Right lung (tissue), 5 donors: ENCODE measurements around the gene PRDM11. TPM values are rescaled to one million over a fixed set of nuclear protein-coding genes. Genes with fewer than 3 reads are reported as not detected.

Experiments
- DNase-seq, 2 donors: peaks; one replicate each; pipeline ENCODE4 v3.0.0-alpha.2; 2013
- polyA plus RNA-seq, 5 donors: library from polyadenylated mRNA; unstranded; fragments of 120-200 nt; gene quantifications; one replicate each; pipeline versions ENCODE4 v1.2.1 to v1.2.3, GENCODE V29; 2013; ENCODE audit warnings: inconsistent platforms in 1 of 5, low replicate concordance in 1 of 5; ENCODE audit not compliant: insufficient read length in 5 of 5, insufficient read depth in 1 of 5

Gene PRDM11
- polyA plus RNA-seq, 5 donors = 14.2 to 24.7 (median 21.8) TPM

- DNase-seq = no peak
Observed at GRCh38 chr11:45141171-45141570, 5.3 kb upstream of the PRDM11 start.

DNA sequence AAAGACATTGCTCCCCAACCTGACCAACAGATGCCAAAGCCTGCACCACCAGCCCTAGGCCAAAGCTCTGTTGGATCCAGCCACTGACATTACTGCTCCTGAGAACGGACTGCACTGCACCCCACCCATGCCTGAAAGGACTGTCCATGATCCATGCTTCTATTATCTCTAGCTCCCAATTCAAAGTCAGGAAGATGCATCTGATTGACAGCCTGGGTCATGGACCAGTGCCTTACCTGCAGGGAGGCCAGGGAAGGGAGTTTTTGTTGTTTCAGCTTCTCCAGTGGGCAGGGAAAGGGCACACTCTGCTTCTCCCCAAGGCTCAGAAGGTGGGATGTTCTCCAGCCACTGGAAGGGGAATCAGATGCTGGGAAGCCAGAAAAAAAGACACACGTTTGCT, 4.8 kb upstream of the PRDM11 start:
- DNase-seq = no peak

- no peak for DNase-seq
Observed at GRCh38 chr11:45142241-45143055, 4.0 kb upstream of the PRDM11 start.

GRCh38 chr11:45143494-45143893, 2.9 kb upstream of the PRDM11 start:
- no peak for DNase-seq

DNA sequence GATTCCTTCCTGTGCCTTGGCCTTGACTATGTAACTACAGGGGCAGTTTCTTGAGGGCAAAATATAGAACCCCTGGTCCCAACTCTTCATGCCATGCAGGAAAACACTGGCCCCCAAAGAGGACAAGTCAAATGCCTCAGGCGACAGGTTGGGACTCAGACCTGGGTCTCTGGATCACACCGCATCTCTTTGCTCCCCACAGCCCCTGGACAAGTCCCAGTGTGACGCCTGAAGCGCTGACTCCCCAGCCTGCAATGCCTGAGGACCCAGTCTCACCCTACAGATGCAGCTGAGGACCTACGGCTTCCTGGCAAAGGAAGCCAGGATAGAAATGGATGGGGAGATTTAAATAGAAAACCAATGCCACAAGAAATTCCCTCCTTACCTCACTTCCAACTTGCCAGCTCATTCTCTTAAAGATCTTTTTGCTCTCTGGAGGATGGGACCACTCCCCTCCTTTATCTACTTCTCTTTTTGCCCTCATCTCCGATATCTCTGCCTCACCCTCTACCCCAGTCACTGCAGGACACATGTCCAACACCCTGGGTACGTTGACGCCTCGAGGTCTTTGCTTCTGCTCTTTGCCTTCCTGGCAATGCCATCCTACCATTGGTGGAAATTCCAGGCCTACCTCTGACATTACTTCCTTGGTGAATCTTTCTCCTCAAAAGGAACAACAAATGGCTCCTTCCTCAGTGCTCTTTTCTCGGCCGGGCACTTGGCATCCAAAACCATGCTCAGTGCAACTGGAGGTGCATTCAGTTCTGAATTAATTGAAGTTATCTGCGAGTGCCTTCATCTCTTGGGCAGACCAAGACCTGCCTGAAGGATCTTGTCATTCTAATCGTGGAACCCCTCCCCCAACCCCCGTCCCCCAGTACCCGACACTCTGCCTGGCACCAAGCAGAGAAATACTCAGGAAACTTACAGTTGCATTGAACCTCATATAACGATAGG, 2.0 kb upstream of the PRDM11 start:
- DNase-seq = no peak

GRCh38 chr11:45145083-45145378, 1.4 kb upstream of the PRDM11 start:
- no peak for DNase-seq

DNA sequence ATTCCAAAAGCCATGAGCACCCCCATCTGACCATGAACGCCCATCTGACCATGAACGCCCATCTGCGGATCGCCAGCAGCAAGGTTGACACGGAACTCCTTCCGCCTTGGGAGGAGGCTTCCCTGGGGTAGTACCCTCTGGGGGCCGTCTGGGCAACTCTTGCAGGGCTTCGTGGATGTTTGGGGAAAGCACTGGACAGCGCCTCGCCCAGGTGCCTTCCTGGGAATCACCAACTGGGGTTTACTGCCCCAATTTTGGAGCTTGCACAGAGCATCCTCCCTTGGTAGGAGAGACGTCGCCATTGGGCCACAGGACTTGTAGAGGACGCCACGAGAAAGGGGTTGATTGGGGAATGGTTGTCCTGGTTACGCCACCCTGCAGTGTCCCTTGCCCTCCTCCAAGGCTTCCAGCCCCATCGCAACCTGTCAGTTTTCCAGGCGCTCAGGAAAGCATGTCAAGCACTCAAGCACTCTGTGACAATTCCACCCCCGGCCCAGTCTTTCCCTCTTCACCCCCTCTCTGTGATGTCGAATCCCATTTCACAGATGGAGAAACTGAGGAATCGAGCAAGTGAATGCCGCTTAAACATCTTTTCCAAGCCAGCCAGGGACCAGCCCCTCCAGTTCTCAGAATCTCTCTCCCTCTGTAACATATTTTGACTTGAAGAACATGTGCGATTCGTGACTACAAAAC, 914 bp upstream of the PRDM11 start:
- DNase-seq = no peak

DNA sequence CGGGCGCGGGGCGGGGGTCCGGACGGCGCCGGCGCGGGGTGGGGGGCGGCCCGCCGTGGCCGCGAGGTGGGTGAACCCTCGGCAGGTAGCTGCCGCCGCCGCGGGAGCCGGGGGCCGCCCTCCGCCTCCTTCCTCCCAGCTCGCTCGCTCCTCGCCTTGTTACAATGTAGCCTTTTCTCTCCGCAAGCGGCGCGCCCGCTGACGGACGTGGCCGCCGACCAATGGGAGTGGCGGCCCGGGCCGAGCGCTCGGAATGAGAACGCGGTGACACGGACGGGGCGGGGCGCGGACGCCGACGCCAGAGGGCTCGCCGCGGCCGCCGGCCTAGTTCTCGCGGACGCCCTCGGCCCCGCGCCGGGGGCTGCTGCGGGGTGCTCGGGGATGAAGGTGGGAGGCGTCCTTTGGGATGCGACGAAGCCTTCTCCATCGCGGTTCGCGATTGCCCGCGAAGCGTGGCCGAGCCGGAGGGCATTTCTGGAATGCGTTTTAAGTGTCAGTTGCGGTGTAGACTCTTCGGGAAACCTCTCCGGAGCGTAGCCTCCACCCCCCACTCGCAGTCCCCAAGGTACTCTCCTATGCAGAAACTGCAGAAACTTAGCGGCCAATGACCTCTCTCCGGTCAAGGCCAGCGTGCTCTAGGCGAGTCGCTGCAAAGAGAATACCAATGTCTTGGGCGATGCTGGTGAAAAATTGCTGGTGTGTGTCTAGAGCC, 734 bp downstream of the PRDM11 start:
- peak; percentile 94 to 96 for DNase-seq

GRCh38 chr11:45147891-45148675, 1.6 kb downstream of the PRDM11 start:
- DNase-seq = no peak

DNA sequence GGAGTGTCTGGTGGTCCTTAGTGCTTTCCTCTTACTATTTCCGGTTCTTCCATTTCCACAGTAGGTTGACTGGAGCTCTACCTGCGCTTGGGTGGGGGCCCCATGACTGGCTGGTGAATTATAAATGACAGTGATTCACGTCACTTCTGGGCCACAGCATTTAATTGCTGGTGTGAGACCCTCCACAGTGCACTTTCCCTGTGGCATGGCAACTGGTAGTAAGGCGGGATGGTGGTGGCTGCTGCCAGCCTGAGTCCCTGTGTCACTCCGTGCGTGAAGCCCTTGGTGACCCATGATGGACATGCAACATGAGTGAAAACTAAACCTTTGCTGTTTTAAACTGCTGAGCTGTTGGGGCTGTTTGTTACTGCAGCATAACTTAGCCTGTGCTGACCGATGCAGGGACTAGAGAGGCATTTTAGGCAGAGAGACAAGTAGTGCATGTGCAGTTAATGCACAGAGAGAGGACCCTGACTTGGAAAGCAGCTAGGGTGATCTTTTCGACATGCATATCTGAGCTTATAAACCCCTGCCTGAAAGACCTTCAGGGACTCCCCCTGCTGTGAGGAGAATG, 3.1 kb downstream of the PRDM11 start:
- no peak for DNase-seq

GRCh38 chr11:45150301-45150700, 3.9 kb downstream of the PRDM11 start:
- DNase-seq = no peak

GRCh38 chr11:45150943-45151342, 4.5 kb downstream of the PRDM11 start:
- DNase-seq = no peak

DNA sequence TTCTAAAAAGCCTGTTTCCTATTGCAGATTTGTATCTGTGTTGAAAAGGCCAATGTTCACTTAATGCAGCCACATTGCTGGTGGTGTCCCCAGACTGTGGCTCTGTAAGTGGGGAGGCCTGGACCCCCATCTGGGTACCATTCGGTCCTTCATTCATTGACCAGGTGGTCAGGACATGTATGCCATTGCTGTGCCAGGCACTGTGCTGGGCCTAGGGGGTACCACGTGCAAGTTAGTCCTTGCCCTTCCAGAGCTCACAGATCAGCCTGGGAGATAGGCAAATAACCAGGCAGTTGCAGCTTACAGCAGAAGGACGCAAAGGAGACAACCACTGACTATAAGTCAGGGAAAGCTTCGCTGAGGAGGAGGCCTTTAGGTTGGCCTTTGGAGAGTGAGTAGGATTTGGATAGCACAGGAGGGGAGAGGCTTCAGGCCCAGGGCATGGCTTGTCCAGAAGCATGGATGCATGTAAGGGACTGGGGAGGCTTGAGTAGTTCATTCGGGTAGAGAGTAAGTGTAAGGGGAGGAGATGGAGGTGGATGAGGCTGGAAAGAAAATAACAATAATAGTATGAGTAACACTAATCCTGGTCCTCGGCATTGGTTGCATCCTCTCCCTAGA, 5.0 kb downstream of the PRDM11 start:
- DNase-seq = no peak

DNA sequence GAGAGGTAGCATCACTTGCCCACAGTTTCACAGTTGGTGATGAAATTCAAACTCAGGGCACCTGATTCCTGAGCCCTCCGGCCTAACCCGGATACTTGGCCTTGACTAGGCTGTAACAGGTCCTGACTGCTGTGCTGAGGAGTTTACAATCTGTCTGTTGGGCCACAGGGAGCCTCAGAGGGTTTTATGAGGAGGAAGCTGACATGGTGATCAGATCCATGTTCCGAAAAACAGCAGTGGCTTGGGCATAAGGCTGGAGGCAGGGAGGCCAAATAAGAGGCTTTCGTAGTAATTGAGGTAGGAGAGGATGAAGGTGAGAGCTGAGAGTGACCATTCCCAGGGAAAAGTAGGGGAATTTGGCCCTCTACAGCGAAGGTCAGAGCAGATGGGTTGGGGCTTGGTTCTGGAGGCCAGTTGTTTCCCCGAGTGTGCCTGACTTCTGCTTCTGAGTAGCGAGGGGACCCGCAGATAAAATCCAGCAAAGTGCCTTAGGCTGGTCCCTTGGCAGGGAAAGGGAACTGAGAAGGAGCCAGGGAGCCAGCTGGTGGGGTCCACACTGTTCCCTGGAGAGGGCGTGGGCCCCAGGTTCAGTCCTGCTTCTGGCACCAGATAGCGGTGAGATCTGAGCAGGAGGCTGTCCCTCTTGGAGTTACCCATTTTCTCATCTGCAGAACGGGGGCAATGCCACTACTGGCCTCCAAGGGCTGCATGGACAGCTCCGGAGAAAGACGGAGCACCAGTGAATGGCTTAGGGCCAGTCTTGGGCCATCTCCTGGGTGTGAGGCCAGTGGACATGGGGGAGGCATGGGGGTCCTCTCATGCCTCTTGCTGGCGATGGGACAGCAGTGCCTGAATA, 6.5 kb downstream of the PRDM11 start:
- DNase-seq = no peak

GRCh38 chr11:45154276-45154675, 7.8 kb downstream of the PRDM11 start:
- no peak for DNase-seq

- no peak for DNase-seq
Observed at GRCh38 chr11:45155058-45155551, 8.7 kb downstream of the PRDM11 start.

GRCh38 chr11:45155627-45156180, 9.3 kb downstream of the PRDM11 start:
- DNase-seq = no peak

DNA sequence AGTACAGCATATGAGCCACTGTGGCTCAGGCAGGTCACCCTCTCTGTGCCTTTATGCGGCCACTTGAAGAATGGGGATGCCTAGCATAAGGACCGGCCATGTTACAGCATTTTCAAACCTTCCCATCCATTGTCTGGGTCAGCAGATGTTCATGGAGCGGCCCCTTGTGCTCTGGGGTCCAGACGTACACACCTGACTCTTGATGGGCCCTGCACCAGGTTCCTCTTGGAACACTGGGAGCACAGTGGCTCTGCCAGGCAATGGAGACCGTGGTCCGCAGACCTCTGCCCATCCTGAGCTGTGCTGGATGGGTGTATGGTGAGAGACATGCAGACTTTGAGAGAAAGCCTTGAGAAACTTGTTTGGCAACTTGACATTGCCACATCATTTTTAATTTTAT, 9.8 kb downstream of the PRDM11 start:
- DNase-seq = no peak

- DNase-seq = no peak
Observed at GRCh38 chr11:45156741-45157140, 10.3 kb downstream of the PRDM11 start.
